ENCODE measurements around the gene SNX5. TPM values are rescaled to one million over a fixed set of nuclear protein-coding genes. Genes with fewer than 3 reads are reported as not detected.

Gene SNX5
- total and polyA plus RNA-seq, 4 donors = 51.2 to 70.9 (median 59.3) TPM

DNA sequence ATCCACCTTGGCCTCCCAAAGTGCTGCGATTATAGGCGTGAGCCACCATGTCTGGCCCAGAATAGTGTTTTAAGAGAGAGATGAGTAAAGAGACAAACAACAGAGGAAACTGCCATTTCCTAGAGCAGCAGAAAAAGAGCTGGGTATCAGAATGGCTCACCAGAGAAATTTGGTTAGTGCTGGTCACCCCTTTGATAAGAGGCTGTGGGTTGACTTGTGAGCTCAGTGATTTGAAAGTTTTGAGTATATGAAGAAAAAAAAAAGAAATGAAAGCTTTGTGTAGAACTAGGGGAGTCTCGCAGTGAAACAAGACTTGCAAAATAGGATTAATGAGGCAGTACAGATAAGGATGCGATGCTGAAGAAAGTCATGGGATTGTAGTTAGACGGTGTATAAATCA, 29.9 kb upstream of the SNX5 start:
- DNase-seq (no peak), ATAC-seq (ENCODE audit: low FRiP score) (no peak)
- WGBS, 2 donors = 94 to 99% methylated on average over 5 of the region's 5 CpGs
- H3K9me3 ChIP-seq (ENCODE audit: control insufficient read depth, low read length) = no peaks in the 10 kb centered on the region
- no peaks in the 10 kb centered on the region for H3K27me3 ChIP-seq (ENCODE audit: control insufficient read depth in 1 of 2, insufficient read depth in 2 of 2, low read length in 1 of 2)
- H3K27ac ChIP-seq (ENCODE audit: low read depth in 1 of 2, low read length in 2 of 2) = no peak overlapping the region
- no peaks in the 10 kb centered on the region for H3K4me1 ChIP-seq (ENCODE audit: control insufficient read depth in 1 of 2, insufficient read depth in 2 of 2, low read length in 2 of 2)
- no peak overlapping the region for H3K4me3 ChIP-seq (ENCODE audit: low read length in 2 of 2)
- intact Hi-C loops (cut with DNase I) = loop anchor here (5.0 to 10.0 kb wide), 2 partner anchors 491 to 494 kb away; no protein-coding TSS in a partner anchor
- H3K36me3 ChIP-seq (ENCODE audit: control insufficient read depth in 1 of 2, insufficient read depth in 2 of 2, low read length in 1 of 2) = no peaks in the 10 kb centered on the region

DNA sequence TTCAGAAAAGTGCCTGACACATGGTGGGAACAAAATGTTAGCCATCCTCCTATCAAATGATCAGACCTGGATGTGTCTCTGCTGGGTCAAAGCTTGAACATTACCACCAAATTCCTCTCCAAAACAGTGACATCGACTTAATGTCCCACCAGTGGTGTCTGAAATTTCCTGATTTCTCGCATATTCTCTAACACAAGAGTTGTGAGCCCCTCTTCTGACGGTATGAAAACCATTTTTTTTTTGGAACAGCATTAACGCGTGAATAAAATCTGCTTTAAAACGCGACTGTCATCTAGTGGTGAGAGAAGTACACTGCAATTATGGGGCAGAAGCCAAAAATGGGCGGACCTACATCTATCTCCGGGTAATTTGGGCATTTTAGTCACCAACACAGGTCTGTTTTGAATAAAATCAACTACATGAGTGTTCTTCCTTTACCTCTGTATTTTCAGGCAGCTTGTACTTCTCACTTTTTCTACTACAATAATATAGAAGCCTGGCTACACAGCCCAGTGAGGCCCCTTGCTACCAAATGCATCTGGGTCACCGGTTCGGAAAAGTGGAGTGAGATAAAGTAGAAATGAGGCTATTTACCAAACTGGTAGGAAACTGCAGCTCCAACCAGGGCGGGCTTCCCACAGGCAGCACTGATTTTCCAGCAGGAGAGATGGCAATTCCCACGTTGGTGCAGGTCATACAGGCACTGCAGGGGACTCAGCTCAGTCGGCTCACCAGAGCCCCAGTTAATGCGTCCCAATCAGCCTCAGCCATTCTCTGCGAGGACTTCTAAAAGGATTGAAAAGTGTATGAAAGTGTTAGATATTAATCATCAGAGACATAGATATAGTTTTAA, 27.6 kb upstream of the SNX5 start:
- peak overlapping the region in 1 of 2 donors; percentile 13 for H3K4me3 ChIP-seq (ENCODE audit: low read length in 2 of 2)
- H3K27ac ChIP-seq (ENCODE audit: low read depth in 1 of 2, low read length in 2 of 2) = no peak overlapping the region
- ATAC-seq (ENCODE audit: low FRiP score) = peak; percentile 86
- 9 to 10% methylated on average over 16 of the region's 16 CpGs for WGBS, 2 donors
- no peaks in the 10 kb centered on the region for H3K27me3 ChIP-seq (ENCODE audit: control insufficient read depth in 1 of 2, insufficient read depth in 2 of 2, low read length in 1 of 2)
- H3K4me1 ChIP-seq (ENCODE audit: control insufficient read depth in 1 of 2, insufficient read depth in 2 of 2, low read length in 2 of 2) = no peaks in the 10 kb centered on the region
- intact Hi-C loops (cut with DNase I) = loop anchor here (5.0 to 10.0 kb wide), 2 partner anchors 489 to 491 kb away; no protein-coding TSS in a partner anchor
- H3K9me3 ChIP-seq (ENCODE audit: control insufficient read depth, low read length) = no peaks in the 10 kb centered on the region
- H3K36me3 ChIP-seq (ENCODE audit: control insufficient read depth in 1 of 2, insufficient read depth in 2 of 2, low read length in 1 of 2) = no peaks in the 10 kb centered on the region
- no peak for DNase-seq

DNA sequence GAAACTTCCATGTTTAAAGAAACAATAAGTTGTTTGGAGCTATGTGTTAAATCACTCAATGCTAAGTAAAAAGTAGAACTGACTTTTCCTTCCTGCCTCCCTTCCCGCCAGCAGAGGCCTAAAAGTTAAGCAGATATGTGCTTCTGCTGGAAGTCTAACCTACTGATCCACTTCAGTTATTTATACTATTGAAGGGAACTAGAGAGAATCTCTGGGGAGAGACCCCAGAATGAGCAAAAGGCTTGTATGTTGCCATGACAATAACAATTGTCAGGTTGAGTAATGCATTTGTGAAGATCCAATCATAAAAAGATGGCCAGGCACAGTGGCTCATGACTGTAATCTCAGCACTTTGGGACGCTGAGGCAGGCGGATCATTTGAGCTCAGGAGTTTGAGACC, 25.0 kb upstream of the SNX5 start:
- 95 to 97% methylated on average over 3 of the region's 3 CpGs for WGBS, 2 donors
- no peaks in the 10 kb centered on the region for H3K4me1 ChIP-seq (ENCODE audit: control insufficient read depth in 1 of 2, insufficient read depth in 2 of 2, low read length in 2 of 2)
- H3K27ac ChIP-seq (ENCODE audit: low read depth in 1 of 2, low read length in 2 of 2) = no peak overlapping the region
- H3K27me3 ChIP-seq (ENCODE audit: control insufficient read depth in 1 of 2, insufficient read depth in 2 of 2, low read length in 1 of 2) = no peaks in the 10 kb centered on the region
- no peak overlapping the region for H3K4me3 ChIP-seq (ENCODE audit: low read length in 2 of 2)
- H3K9me3 ChIP-seq (ENCODE audit: control insufficient read depth, low read length) = no peaks in the 10 kb centered on the region
- peaks cover 0 to 6% of the 10 kb centered on the region in 2 donors for H3K36me3 ChIP-seq (ENCODE audit: control insufficient read depth in 1 of 2, insufficient read depth in 2 of 2, low read length in 1 of 2)
- no peak for ATAC-seq (ENCODE audit: low FRiP score)
- no peak for DNase-seq
- intact Hi-C loops (cut with DNase I) = loop anchor here in 1 of 2 donors (10.0 kb wide), 1 partner anchor 489 kb away; no protein-coding TSS in a partner anchor

DNA sequence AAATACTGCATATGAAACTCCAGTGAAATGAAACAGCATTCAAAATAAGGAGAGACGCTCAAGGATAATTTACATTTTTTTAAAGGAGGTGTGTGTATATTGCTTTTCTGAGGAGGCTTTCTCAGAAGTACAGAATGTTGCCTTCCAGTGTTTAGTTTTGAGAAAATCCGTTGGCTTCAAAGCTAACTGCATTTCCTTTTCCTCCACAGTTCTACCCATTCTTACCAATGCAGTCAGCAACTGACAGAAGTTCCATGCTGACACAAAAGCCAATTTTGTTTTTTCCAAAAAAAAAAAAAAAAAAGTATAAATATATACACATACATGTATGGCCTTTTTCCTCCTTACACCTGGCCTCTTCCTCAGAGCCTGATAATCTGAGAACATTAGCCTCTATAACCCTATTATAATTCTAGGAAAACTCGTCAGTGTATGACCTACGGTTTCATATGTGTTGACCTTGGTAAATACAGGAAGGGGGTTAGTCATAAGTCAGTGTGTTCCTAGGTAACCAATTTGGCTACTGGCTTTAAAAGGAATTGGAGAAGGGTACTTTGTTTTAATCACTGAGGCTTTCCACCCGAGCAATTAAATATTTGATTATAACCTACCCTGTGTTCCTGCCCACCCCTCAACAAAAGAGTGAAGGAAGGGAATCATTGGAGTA, 24.4 kb upstream of the SNX5 start:
- H3K4me1 ChIP-seq (ENCODE audit: control insufficient read depth in 1 of 2, insufficient read depth in 2 of 2, low read length in 2 of 2) = no peaks in the 10 kb centered on the region
- no peaks in the 10 kb centered on the region for H3K9me3 ChIP-seq (ENCODE audit: control insufficient read depth, low read length)
- H3K4me3 ChIP-seq (ENCODE audit: low read length in 2 of 2) = no peak overlapping the region
- no peak overlapping the region for H3K27ac ChIP-seq (ENCODE audit: low read depth in 1 of 2, low read length in 2 of 2)
- peaks cover 0 to 6% of the 10 kb centered on the region in 2 donors for H3K36me3 ChIP-seq (ENCODE audit: control insufficient read depth in 1 of 2, insufficient read depth in 2 of 2, low read length in 1 of 2)
- intact Hi-C loops (cut with DNase I) = loop anchor here in 1 of 2 donors (10.0 kb wide), 1 partner anchor 488 kb away; no protein-coding TSS in a partner anchor
- no peak for ATAC-seq (ENCODE audit: low FRiP score)
- H3K27me3 ChIP-seq (ENCODE audit: control insufficient read depth in 1 of 2, insufficient read depth in 2 of 2, low read length in 1 of 2) = no peaks in the 10 kb centered on the region
- DNase-seq = no peak
- 73 to 80% methylated on average over 5 of the region's 5 CpGs for WGBS, 2 donors

DNA sequence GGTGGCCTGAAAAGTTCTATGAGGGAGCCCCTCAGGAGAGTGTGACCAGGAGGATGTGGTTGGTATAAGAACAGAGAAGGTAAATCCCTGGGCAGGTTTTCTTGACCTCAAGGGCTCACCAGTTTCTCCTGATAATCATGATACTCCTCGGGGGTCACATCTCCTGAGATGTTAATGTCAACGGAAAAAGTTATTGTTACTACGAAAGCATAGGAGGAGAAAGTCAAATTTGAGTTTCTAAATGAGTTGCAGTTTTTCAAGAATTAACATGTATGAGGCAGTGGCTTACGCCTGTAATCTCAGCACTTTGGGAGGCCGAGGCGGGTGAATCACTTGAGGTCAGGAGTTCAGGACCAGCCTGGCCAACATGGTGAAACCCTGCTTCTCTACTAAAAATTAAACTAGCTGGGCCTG, 23.6 kb upstream of the SNX5 start:
- peaks cover 0 to 6% of the 10 kb centered on the region in 2 donors for H3K36me3 ChIP-seq (ENCODE audit: control insufficient read depth in 1 of 2, insufficient read depth in 2 of 2, low read length in 1 of 2)
- ATAC-seq (ENCODE audit: low FRiP score) = no peak
- intact Hi-C loops (cut with DNase I) = loop anchor here in 1 of 2 donors (10.0 kb wide), 1 partner anchor 487 kb away; no protein-coding TSS in a partner anchor
- 89 to 90% methylated on average over 6 of the region's 6 CpGs for WGBS, 2 donors
- no peak overlapping the region for H3K4me3 ChIP-seq (ENCODE audit: low read length in 2 of 2)
- H3K4me1 ChIP-seq (ENCODE audit: control insufficient read depth in 1 of 2, insufficient read depth in 2 of 2, low read length in 2 of 2) = no peaks in the 10 kb centered on the region
- H3K27ac ChIP-seq (ENCODE audit: low read depth in 1 of 2, low read length in 2 of 2) = no peak overlapping the region
- H3K9me3 ChIP-seq (ENCODE audit: control insufficient read depth, low read length) = no peaks in the 10 kb centered on the region
- no peaks in the 10 kb centered on the region for H3K27me3 ChIP-seq (ENCODE audit: control insufficient read depth in 1 of 2, insufficient read depth in 2 of 2, low read length in 1 of 2)
- no peak for DNase-seq

DNA sequence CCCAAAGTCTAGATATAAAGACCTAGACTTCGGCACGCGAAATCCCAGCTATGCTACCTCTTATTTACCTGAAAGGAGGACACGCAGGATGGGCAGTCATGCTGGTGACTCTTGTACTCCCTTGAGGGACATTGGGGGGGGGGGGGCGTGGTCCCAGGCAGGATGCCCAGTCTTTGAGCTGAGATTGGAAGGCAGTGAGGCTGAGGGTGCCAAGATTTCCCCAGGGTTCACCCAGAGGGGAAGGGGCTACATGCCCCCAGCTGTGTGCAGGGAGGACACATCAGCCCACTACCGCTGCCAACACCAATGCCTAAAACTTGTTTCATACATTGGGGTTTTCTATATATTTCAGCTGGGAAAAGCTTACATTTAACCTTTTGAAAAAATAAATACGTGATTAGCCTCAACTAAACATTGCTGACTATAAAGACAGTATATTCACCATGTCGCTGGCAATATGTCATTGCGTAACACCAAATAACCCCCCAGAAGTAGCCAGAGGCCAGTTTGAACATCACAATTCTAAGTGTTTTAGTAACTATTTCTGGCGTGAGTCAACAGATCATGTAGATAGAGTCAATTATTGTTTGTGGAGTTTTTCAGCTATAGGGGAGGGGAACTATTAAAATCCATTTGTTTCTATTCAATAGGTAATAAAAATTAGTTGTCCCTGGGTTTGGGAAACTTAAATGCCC, 21.8 kb upstream of the SNX5 start:
- H3K27ac ChIP-seq (ENCODE audit: low read depth in 1 of 2, low read length in 2 of 2) = no peak overlapping the region
- DNase-seq (no peak), ATAC-seq (ENCODE audit: low FRiP score) (no peak)
- H3K27me3 ChIP-seq (ENCODE audit: control insufficient read depth in 1 of 2, insufficient read depth in 2 of 2, low read length in 1 of 2) = no peaks in the 10 kb centered on the region
- no peaks in the 10 kb centered on the region for H3K4me1 ChIP-seq (ENCODE audit: control insufficient read depth in 1 of 2, insufficient read depth in 2 of 2, low read length in 2 of 2)
- H3K9me3 ChIP-seq (ENCODE audit: control insufficient read depth, low read length) = no peaks in the 10 kb centered on the region
- H3K36me3 ChIP-seq (ENCODE audit: control insufficient read depth in 1 of 2, insufficient read depth in 2 of 2, low read length in 1 of 2) = peaks cover 0 to 6% of the 10 kb centered on the region in 2 donors
- no peak overlapping the region for H3K4me3 ChIP-seq (ENCODE audit: low read length in 2 of 2)
- intact Hi-C loops (cut with DNase I) = loop anchor here in 1 of 2 donors (10.0 kb wide), 1 partner anchor 486 kb away; no protein-coding TSS in a partner anchor
- WGBS, 2 donors = 90 to 91% methylated on average over 9 to 10 of the region's 10 CpGs

DNA sequence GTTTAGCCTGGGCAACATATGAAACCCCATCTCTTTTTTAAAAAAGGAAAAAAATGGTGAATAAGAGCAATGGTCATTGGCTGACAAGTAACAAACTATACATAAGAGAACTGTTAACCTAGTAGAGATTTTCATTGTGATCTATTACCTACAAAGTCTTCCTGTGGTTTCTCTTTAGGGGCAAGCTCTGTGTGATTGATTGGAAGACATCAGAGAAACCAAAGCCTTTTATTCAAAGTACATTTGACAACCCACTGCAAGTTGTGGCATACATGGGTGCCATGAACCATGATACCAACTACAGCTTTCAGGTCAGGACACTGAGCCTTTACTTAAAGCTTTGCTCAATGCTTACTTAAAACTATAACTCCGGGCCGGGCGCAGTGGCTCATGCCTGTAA, 19.4 kb upstream of the SNX5 start:
- DNase-seq (no peak), ATAC-seq (ENCODE audit: low FRiP score) (no peak)
- Histone ChIP-seq H3K9me3 (ENCODE audit: control insufficient read depth, low read length) (no peaks in the 10 kb centered on the region), H3K36me3 (ENCODE audit: control insufficient read depth in 1 of 2, insufficient read depth in 2 of 2, low read length in 1 of 2) (peaks cover 0 to 6% of the 10 kb centered on the region in 2 donors), H3K4me1 (ENCODE audit: control insufficient read depth in 1 of 2, insufficient read depth in 2 of 2, low read length in 2 of 2) (no peaks in the 10 kb centered on the region), H3K27ac (ENCODE audit: low read depth in 1 of 2, low read length in 2 of 2) (no peak overlapping the region), H3K27me3 (ENCODE audit: control insufficient read depth in 1 of 2, insufficient read depth in 2 of 2, low read length in 1 of 2) (no peaks in the 10 kb centered on the region), H3K4me3 (ENCODE audit: low read length in 2 of 2) (no peak overlapping the region)
- intact Hi-C loops (cut with DNase I) = no loop called here
- 97 to 98% methylated on average over 3 of the region's 3 CpGs for WGBS, 2 donors

DNA sequence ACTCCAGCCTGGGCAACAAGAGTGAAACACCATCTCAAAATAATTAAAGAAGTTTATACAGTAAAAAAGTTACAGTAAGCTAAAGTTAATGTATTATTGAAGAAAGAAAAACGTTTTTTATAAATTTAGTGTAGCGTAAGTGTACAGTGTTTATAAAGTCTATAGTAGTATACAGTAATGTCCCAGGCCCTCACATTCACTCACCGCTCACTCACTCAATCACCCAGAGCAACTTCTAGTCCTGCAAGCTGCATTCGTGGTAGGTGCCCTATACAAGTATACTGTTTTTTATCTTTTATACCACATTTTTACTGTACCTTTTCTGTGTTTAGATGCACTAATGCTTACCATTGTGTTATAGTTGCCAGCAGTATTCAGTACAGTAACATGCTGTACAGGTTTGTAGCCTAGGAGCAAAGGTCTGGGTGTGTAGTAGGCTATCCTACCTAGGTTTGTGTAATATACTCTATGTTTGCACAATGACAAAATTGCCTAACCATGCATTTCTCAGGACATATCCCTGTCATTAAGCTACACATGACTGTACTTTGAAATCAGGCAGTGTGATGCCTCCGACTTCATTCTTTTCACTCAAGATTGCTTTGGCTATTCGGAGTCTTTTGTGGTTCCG, 16.9 kb upstream of the SNX5 start:
- Histone ChIP-seq H3K27ac (ENCODE audit: low read depth in 1 of 2, low read length in 2 of 2) (no peak overlapping the region), H3K9me3 (ENCODE audit: control insufficient read depth, low read length) (no peaks in the 10 kb centered on the region), H3K4me1 (ENCODE audit: control insufficient read depth in 1 of 2, insufficient read depth in 2 of 2, low read length in 2 of 2) (no peaks in the 10 kb centered on the region), H3K27me3 (ENCODE audit: control insufficient read depth in 1 of 2, insufficient read depth in 2 of 2, low read length in 1 of 2) (no peaks in the 10 kb centered on the region), H3K4me3 (ENCODE audit: low read length in 2 of 2) (no peak overlapping the region), H3K36me3 (ENCODE audit: control insufficient read depth in 1 of 2, insufficient read depth in 2 of 2, low read length in 1 of 2) (peaks cover 0 to 6% of the 10 kb centered on the region in 2 donors)
- ATAC-seq (ENCODE audit: low FRiP score) (no peak), DNase-seq (no peak)
- intact Hi-C loops (cut with DNase I) = no loop called here
- 80 to 90% methylated on average over 7 of the region's 7 CpGs for WGBS, 2 donors

Data from aorta (tissue), 5 donors.